Liver (tissue), 9 donors: ENCODE results near the gene WNT1. TPM values are rescaled to one million over a fixed set of nuclear protein-coding genes. Genes with fewer than 3 reads are reported as not detected.
A peak's percentile ranks its signal among the peaks of the same experiment; 100 is the strongest.

ENCODE experiments used
- DNase-seq: peaks from one replicate; pipeline ENCODE4 v3.0.0-alpha.2; 2017; ENCODE audit warnings: low spot score
- H3K27ac ChIP-seq, 2 donors: one replicate each; pipeline ENCODE4 v1.7.0; 2013; ENCODE audit warnings: inconsistent platforms in 2 of 2, low read length in 2 of 2, control low read depth in 1 of 2, low read depth in 1 of 2, mild to moderate bottlenecking in 1 of 2
- H3K27me3 ChIP-seq, 4 donors: one replicate each; pipeline versions ENCODE4 v1.6.1 to v1.7.0; 2013; ENCODE audit warnings: low read length in 3 of 4, inconsistent platforms in 1 of 4, mild to moderate bottlenecking in 1 of 4, moderate library complexity in 1 of 4; ENCODE audit not compliant: control insufficient read depth in 4 of 4, insufficient read depth in 4 of 4
- H3K36me3 ChIP-seq, 4 donors: one replicate each; pipeline versions ENCODE4 v1.6.1 to v1.7.0; 2013; ENCODE audit warnings: low read length in 3 of 4, mild to moderate bottlenecking in 3 of 4, low read depth in 1 of 4, moderate library complexity in 1 of 4; ENCODE audit not compliant: control insufficient read depth in 4 of 4, insufficient read depth in 3 of 4
- H3K4me1 ChIP-seq, 4 donors: one replicate each; pipeline versions ENCODE4 v1.6.1 to v1.7.0; 2013; ENCODE audit warnings: low read length in 3 of 4, mild to moderate bottlenecking in 3 of 4, moderate library complexity in 1 of 4; ENCODE audit not compliant: control insufficient read depth in 4 of 4, insufficient read depth in 4 of 4
- H3K4me3 ChIP-seq, 3 donors: one replicate each; pipeline versions ENCODE4 v1.6.1 to v1.7.0; 2013; ENCODE audit warnings: low read length in 3 of 3, control low read depth in 1 of 3, low read depth in 1 of 3, mild to moderate bottlenecking in 1 of 3
- H3K9ac ChIP-seq, 2 donors: one replicate each; pipeline ENCODE4 v1.7.0; 2013; ENCODE audit warnings: low read length in 2 of 2, mild to moderate bottlenecking in 2 of 2, moderate library complexity in 2 of 2, control low read depth in 1 of 2, low read depth in 1 of 2
- H3K9me3 ChIP-seq, 4 donors: one replicate each; pipeline versions ENCODE4 v1.6.1 to v1.7.0; 2013; ENCODE audit warnings: low read length in 3 of 4; ENCODE audit not compliant: control insufficient read depth in 4 of 4
- ATF3 ChIP-seq: IDR thresholded peaks from 2 replicates; pipeline ENCODE4 v1.6.1; 2016; ENCODE audit warnings: antibody characterized with exemption
- EGR1 ChIP-seq, 2 donors: IDR thresholded peaks; 2 replicates each; pipeline ENCODE4 v1.6.1; 2016 to 2018; ENCODE audit warnings: antibody characterized with exemption in 2 of 2, low read depth in 2 of 2
- FOXA1 ChIP-seq: IDR thresholded peaks from 2 replicates; pipeline ENCODE4 v1.6.1; 2016; ENCODE audit warnings: antibody characterized with exemption
- FOXA2 ChIP-seq: IDR thresholded peaks from 2 replicates; pipeline ENCODE4 v1.6.1; 2016; ENCODE audit warnings: antibody characterized with exemption
- GABPA ChIP-seq, 2 donors: IDR thresholded peaks in 1 of 2; conservative IDR thresholded peaks in 1 of 2; 2 replicates each; pipeline ENCODE4 v1.6.1; 2016; ENCODE audit warnings: antibody characterized with exemption in 2 of 2, mild to moderate bottlenecking in 1 of 2, moderate library complexity in 1 of 2
- HNF4A ChIP-seq, 2 donors: conservative IDR thresholded peaks; 2 replicates each; pipeline ENCODE4 v1.6.1; 2016; ENCODE audit warnings: antibody characterized with exemption in 2 of 2, mild to moderate bottlenecking in 2 of 2
- HNF4G ChIP-seq: IDR thresholded peaks from 2 replicates; pipeline ENCODE4 v1.6.1; 2016; ENCODE audit warnings: antibody characterized with exemption
- JUND ChIP-seq, 2 donors: IDR thresholded peaks; 2 replicates each; pipeline ENCODE4 v1.6.1; 2016; ENCODE audit warnings: antibody characterized with exemption in 2 of 2
- NR2F2 ChIP-seq: IDR thresholded peaks from 2 replicates; pipeline ENCODE4 v1.6.1; 2016; ENCODE audit warnings: antibody characterized with exemption
- RAD21 ChIP-seq, 2 donors: IDR thresholded peaks; 2 replicates each; pipeline ENCODE4 v1.6.1; 2016; ENCODE audit warnings: antibody characterized with exemption in 2 of 2, mild to moderate bottlenecking in 2 of 2
- RXRA ChIP-seq, 2 donors: IDR thresholded peaks; 2 replicates each; pipeline ENCODE4 v1.6.1; 2017 to 2018; ENCODE audit warnings: antibody characterized with exemption in 2 of 2, mild to moderate bottlenecking in 1 of 2
- SP1 ChIP-seq: IDR thresholded peaks from 2 replicates; pipeline ENCODE4 v1.6.1; 2018; ENCODE audit warnings: antibody characterized with exemption, mild to moderate bottlenecking
- TAF1 ChIP-seq: conservative IDR thresholded peaks from 2 replicates; pipeline ENCODE4 v1.6.1; 2016; ENCODE audit warnings: antibody characterized with exemption, mild to moderate bottlenecking
- YY1 ChIP-seq: IDR thresholded peaks from 2 replicates; pipeline ENCODE4 v1.6.1; 2016; ENCODE audit warnings: antibody characterized with exemption, mild to moderate bottlenecking
- WGBS: extraction: QIAGEN DNeasy Blood & Tissue Kit; methylation state at CpG from one replicate; pipeline ENCODE4 v1.1.7; 2013; 5-methylcytosine and 5-hydroxymethylcytosine counted together
- polyA plus RNA-seq, 2 donors: library from polyadenylated mRNA; stranded (reverse) in 1 of 2; unstranded in 1 of 2; fragments of 200-250 nt in 1 of 2; fragments of >200 nt in 1 of 2; fragmentation: Nextera tagmentation in 1 of 2; extraction: Ambion mirVana in 1 of 2; gene quantifications; one replicate each; pipeline versions ENCODE4 v1.2.1 to v1.2.3, GENCODE V29; 2013 to 2015
- total RNA-seq, 2 donors: library from RNA; depleted of rRNA; stranded (reverse); fragments of >200 nt; gene quantifications; one replicate each; pipeline ENCODE4 v1.2.3, GENCODE V29; 2014
- TF ChIP-seq, protein P1 (sequence below): IDR thresholded peaks from 2 replicates; pipeline ENCODE4 v1.6.1; 2016; ENCODE audit warnings: antibody characterized with exemption
- TF ChIP-seq, protein P2 (sequence below): fragments of 150-350 bp; IDR thresholded peaks from 2 replicates; pipeline ENCODE4 v1.5.1; 2017; ENCODE audit warnings: improper control_type of control experiment, low read depth, low read length; ENCODE audit not compliant: missing input control
- TF ChIP-seq, protein P3 (sequence below): IDR thresholded peaks from 2 replicates; pipeline ENCODE4 v1.6.1; 2016; ENCODE audit warnings: antibody characterized with exemption, mild to moderate bottlenecking
- TF ChIP-seq, protein P4 (sequence below): IDR thresholded peaks from 2 replicates; pipeline ENCODE4 v1.6.1; 2016; ENCODE audit warnings: antibody characterized with exemption
- donor health status: healthy.
- donor health status: healthy.
- donor health status: healthy.
- donor health status: healthy.
- donor health status: healthy.

WNT1 gene
- total and polyA plus RNA-seq, 4 donors: not detected

- no peaks in the 10 kb centered on the region for H3K9me3 ChIP-seq
- TF ChIP-seq GABPA (IDR thresholded peaks at IDR 0.05 in 1 of 2, conservative IDR thresholded peaks at IDR 0.05 in 1 of 2): no peak
- no peak for TF ChIP-seq RXRA (IDR thresholded peaks at IDR 0.05)
- no peak for TF ChIP-seq JUND (IDR thresholded peaks at IDR 0.05)
- TF ChIP-seq, protein P1, sequence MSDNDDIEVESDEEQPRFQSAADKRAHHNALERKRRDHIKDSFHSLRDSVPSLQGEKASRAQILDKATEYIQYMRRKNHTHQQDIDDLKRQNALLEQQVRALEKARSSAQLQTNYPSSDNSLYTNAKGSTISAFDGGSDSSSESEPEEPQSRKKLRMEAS: no peak
- TF ChIP-seq, protein P2, sequence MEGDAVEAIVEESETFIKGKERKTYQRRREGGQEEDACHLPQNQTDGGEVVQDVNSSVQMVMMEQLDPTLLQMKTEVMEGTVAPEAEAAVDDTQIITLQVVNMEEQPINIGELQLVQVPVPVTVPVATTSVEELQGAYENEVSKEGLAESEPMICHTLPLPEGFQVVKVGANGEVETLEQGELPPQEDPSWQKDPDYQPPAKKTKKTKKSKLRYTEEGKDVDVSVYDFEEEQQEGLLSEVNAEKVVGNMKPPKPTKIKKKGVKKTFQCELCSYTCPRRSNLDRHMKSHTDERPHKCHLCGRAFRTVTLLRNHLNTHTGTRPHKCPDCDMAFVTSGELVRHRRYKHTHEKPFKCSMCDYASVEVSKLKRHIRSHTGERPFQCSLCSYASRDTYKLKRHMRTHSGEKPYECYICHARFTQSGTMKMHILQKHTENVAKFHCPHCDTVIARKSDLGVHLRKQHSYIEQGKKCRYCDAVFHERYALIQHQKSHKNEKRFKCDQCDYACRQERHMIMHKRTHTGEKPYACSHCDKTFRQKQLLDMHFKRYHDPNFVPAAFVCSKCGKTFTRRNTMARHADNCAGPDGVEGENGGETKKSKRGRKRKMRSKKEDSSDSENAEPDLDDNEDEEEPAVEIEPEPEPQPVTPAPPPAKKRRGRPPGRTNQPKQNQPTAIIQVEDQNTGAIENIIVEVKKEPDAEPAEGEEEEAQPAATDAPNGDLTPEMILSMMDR: no peak
- TF ChIP-seq TAF1: no peak
- TF ChIP-seq YY1: no peak
- no peak for TF ChIP-seq EGR1 (IDR thresholded peaks at IDR 0.05; ENCODE audit: low read depth in 2 of 2)
- TF ChIP-seq, protein P3, sequence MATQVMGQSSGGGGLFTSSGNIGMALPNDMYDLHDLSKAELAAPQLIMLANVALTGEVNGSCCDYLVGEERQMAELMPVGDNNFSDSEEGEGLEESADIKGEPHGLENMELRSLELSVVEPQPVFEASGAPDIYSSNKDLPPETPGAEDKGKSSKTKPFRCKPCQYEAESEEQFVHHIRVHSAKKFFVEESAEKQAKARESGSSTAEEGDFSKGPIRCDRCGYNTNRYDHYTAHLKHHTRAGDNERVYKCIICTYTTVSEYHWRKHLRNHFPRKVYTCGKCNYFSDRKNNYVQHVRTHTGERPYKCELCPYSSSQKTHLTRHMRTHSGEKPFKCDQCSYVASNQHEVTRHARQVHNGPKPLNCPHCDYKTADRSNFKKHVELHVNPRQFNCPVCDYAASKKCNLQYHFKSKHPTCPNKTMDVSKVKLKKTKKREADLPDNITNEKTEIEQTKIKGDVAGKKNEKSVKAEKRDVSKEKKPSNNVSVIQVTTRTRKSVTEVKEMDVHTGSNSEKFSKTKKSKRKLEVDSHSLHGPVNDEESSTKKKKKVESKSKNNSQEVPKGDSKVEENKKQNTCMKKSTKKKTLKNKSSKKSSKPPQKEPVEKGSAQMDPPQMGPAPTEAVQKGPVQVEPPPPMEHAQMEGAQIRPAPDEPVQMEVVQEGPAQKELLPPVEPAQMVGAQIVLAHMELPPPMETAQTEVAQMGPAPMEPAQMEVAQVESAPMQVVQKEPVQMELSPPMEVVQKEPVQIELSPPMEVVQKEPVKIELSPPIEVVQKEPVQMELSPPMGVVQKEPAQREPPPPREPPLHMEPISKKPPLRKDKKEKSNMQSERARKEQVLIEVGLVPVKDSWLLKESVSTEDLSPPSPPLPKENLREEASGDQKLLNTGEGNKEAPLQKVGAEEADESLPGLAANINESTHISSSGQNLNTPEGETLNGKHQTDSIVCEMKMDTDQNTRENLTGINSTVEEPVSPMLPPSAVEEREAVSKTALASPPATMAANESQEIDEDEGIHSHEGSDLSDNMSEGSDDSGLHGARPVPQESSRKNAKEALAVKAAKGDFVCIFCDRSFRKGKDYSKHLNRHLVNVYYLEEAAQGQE: no peak
- WGBS: under 1% methylated on average over 8 of the region's 8 CpGs
- no peak for DNase-seq
- H3K4me3 ChIP-seq: peak overlapping the region; percentile 64 to 98 (median 90)
- no peaks in the 10 kb centered on the region for H3K27me3 ChIP-seq
- peaks cover 6 to 17% (median 12%) of the 10 kb centered on the region in 4 donors for H3K36me3 ChIP-seq
- H3K27ac ChIP-seq: peak overlapping the region; percentile 87 to 92
- peak overlapping the region; percentile 83 to 96 for H3K9ac ChIP-seq
- peaks cover 4 to 16% (median 9%) of the 10 kb centered on the region in 4 donors for H3K4me1 ChIP-seq
These were observed 39.8 kb downstream of the WNT1 start for GRCh38 chr12:49017891-49018260.

DNA sequence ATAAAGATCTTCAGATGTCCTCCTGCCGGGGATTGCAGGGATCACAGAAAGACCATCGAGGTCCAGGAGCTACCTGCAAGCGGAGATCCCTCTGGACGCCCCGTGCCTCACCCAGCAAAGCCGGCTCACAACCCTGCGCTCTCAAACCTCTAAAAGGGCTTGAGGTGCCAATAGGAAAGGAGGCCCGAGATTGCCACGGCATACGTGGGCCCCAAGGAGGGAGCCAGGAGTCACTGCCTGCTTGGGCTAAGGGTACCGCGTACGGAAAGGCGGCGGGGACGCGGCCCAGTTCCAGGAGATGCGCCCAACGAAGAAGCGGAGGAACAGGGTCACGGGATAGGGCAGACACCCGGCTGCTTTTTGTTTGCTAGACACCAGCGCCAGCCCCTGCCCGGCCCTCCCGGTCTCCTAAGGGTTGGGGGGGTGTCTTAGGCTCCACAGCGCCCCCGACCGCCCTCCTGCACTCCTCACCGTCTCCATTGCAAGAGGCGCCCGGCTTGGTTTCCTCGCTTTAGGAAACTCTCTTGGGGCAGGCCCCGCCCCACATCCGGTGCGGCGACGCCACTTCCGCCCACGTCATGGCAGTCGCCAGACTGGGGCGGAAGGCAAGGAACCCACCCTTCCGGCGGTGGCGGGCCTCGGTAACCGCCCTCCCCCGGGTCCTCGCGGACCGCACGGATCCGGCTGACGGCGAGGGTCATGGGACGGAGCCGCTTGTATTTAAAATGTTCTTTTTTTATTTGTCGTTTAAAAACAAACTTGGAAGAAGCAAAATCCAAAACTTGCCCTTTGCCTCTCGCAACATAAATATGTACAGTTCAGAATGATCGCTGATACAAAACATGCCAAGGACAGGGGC is 40.4 kb downstream of the WNT1 start, which contains the start of gene PRKAG1:
Gene PRKAG1 (minus strand): TSS at position 516 of the 859 bp plus-strand sequence. CDS start 36 bp downstream, at position 480.
- no peaks in the 10 kb centered on the region for H3K27me3 ChIP-seq
- peaks cover 4 to 16% (median 9%) of the 10 kb centered on the region in 4 donors for H3K4me1 ChIP-seq
- WGBS: under 1% methylated on average over 59 of the region's 59 CpGs
- TF ChIP-seq RXRA (IDR thresholded peaks at IDR 0.05) (no peak), HNF4A (conservative IDR thresholded peaks at IDR 0.05) (peak in 1 of 2 donors; percentile 40), GABPA (IDR thresholded peaks at IDR 0.05 in 1 of 2, conservative IDR thresholded peaks at IDR 0.05 in 1 of 2) (peak; percentile 96 to 99), FOXA1 (peak; percentile 17), NR2F2 (no peak), EGR1 (IDR thresholded peaks at IDR 0.05; ENCODE audit: low read depth in 2 of 2) (peak; percentile 71), ATF3 (no peak), YY1 (peak; percentile 92), TAF1 (peak; percentile 89), RAD21 (IDR thresholded peaks at IDR 0.05) (no peak), JUND (IDR thresholded peaks at IDR 0.05) (no peak), SP1 (peak; percentile 66), HNF4G (no peak), FOXA2 (no peak)
- TF ChIP-seq, protein P1: peak; percentile 32
- TF ChIP-seq, protein P4, sequence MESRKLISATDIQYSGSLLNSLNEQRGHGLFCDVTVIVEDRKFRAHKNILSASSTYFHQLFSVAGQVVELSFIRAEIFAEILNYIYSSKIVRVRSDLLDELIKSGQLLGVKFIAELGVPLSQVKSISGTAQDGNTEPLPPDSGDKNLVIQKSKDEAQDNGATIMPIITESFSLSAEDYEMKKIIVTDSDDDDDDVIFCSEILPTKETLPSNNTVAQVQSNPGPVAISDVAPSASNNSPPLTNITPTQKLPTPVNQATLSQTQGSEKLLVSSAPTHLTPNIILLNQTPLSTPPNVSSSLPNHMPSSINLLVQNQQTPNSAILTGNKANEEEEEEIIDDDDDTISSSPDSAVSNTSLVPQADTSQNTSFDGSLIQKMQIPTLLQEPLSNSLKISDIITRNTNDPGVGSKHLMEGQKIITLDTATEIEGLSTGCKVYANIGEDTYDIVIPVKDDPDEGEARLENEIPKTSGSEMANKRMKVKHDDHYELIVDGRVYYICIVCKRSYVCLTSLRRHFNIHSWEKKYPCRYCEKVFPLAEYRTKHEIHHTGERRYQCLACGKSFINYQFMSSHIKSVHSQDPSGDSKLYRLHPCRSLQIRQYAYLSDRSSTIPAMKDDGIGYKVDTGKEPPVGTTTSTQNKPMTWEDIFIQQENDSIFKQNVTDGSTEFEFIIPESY: peak; percentile 29
- TF ChIP-seq, protein P2: no peak

More for the DNA sequence above, 40.4 kb downstream of the WNT1 start, which contains the start of gene PRKAG1:
- DNase-seq: peak; percentile 95
- Histone ChIP-seq H3K9ac (peak within 1 kb of the TSS; percentile 96 to 97), H3K4me3 (peak within 1 kb of the TSS; percentile 64 to 98 (median 90)), H3K36me3 (peaks cover 6 to 23% (median 17%) of the 10 kb centered on the region in 4 donors), H3K27ac (peak within 1 kb of the TSS; percentile 87 to 92), H3K9me3 (no peaks in the 10 kb centered on the region)
